Sigmoid colon (tissue), 7 donors: ENCODE measurements around the gene CPXM1. TPM values are rescaled to one million over a fixed set of nuclear protein-coding genes. Genes with fewer than 3 reads are reported as not detected.

Source experiments
- DNase-seq: peaks from one replicate; pipeline ENCODE4 v3.0.0-alpha.2; 2019
- H3K27ac ChIP-seq, 4 donors: fragments of 200-600 bp; sonication (generic); one replicate each; pipeline ENCODE4 v1.5.1; 2016 to 2019; ENCODE audit warnings: mild to moderate bottlenecking in 1 of 4
- H3K27me3 ChIP-seq, 3 donors: fragments of 200-600 bp; sonication (generic); one replicate each; pipeline ENCODE4 v1.5.1; 2019; ENCODE audit warnings: mild to moderate bottlenecking in 1 of 3
- H3K36me3 ChIP-seq, 4 donors: fragments of 200-600 bp; sonication (generic); one replicate each; pipeline ENCODE4 v1.5.1; 2016 to 2019
- H3K4me1 ChIP-seq, 4 donors: fragments of 200-600 bp; sonication (generic); one replicate each; pipeline ENCODE4 v1.5.1; 2017 to 2019
- H3K4me3 ChIP-seq, 4 donors: fragments of 200-600 bp; sonication (generic); one replicate each; pipeline ENCODE4 v1.5.1; 2017 to 2019; ENCODE audit warnings: mild to moderate bottlenecking in 2 of 4, moderate library complexity in 1 of 4
- H3K9me3 ChIP-seq, 4 donors: fragments of 200-600 bp in 3 of 4; sonication (generic) in 3 of 4; one replicate each; pipeline versions ENCODE4 v1.5.1 to v1.6.1; 2013 to 2019
- CTCF ChIP-seq, 4 experiments: fragments of 450-650 bp in 3 of 4; fragments of 200-600 bp in 1 of 4; IDR thresholded peaks; one replicate each; pipeline ENCODE4 v1.5.1; 2016 to 2019; ENCODE audit warnings: antibody characterized with exemption in 4 of 4, mild to moderate bottlenecking in 3 of 4, moderate library complexity in 2 of 4
- EP300 ChIP-seq, 4 donors: sonication (generic); formaldehyde crosslinking; IDR thresholded peaks; one replicate each; pipeline ENCODE4 v1.6.1; 2017; ENCODE audit warnings: antibody characterized with exemption in 4 of 4
- POLR2A ChIP-seq, 2 donors: fragments of 450-650 bp; IDR thresholded peaks; one replicate each; pipeline ENCODE4 v1.6.1; 2016; ENCODE audit warnings: antibody characterized with exemption in 2 of 2, mild to moderate bottlenecking in 2 of 2, moderate library complexity in 2 of 2
- POLR2AphosphoS5 ChIP-seq, 4 donors: sonication (generic); formaldehyde crosslinking; IDR thresholded peaks; one replicate each; pipeline ENCODE4 v1.6.1; 2017; ENCODE audit warnings: antibody characterized with exemption in 4 of 4
- WGBS, 2 donors: extraction: QIAGEN DNeasy Blood & Tissue Kit; methylation state at CpG; one replicate each; pipeline ENCODE4 v1.1.7; 2013; 5-methylcytosine and 5-hydroxymethylcytosine counted together
- intact Hi-C: fragments of 100-400 bp; cut with DNase I; formaldehyde crosslinking; loops from one replicate; pipeline ENCODE4 v1.15.1; 2023
- polyA plus RNA-seq, 3 donors: library from polyadenylated mRNA; stranded (reverse); fragments of 200-250 nt; gene quantifications; one replicate each; pipeline ENCODE4 v1.2.3, GENCODE V29; 2013
- total RNA-seq, 4 donors: library from RNA; depleted of rRNA; stranded (reverse); fragments of >200 nt; gene quantifications; one replicate each; pipeline ENCODE4 v1.1.0, GENCODE V29; 2016
- donor health status: healthy with polysubstance abuse.
- donor health status: Bipolar disorder and iron deficiency.
- donor health status: healthy.

The CPXM1 gene
- total and polyA plus RNA-seq, 7 donors: 0.54 to 10.0 (median 1.2) TPM

GRCh38 chr20:2826655-2827054 lies 26.2 kb upstream of the CPXM1 start:
- WGBS, 2 donors: 68 to 88% methylated on average over 4 of the region's 4 CpGs
- Histone ChIP-seq H3K27me3 (peaks cover 0 to 31% (median under 1%) of the 10 kb centered on the region in 3 donors), H3K36me3 (no peaks in the 10 kb centered on the region), H3K27ac (no peak overlapping the region), H3K4me1 (no peaks in the 10 kb centered on the region), H3K4me3 (no peak overlapping the region), H3K9me3 (no peaks in the 10 kb centered on the region)
- intact Hi-C loops: no loop called here
- DNase-seq: no peak
- no peak for TF ChIP-seq CTCF (IDR thresholded peaks at IDR 0.05)
- no peak for TF ChIP-seq POLR2A (IDR thresholded peaks at IDR 0.05)
- TF ChIP-seq POLR2AphosphoS5 (IDR thresholded peaks at IDR 0.05): no peak
- TF ChIP-seq EP300 (IDR thresholded peaks at IDR 0.05): no peak

- Histone ChIP-seq H3K27ac (no peak overlapping the region), H3K4me3 (no peak overlapping the region), H3K36me3 (no peaks in the 10 kb centered on the region), H3K4me1 (peaks cover 0 to 3% (median 1%) of the 10 kb centered on the region in 4 donors), H3K9me3 (no peaks in the 10 kb centered on the region), H3K27me3 (peaks cover 8 to 40% (median 9%) of the 10 kb centered on the region in 3 donors)
- intact Hi-C loops: no loop called here
- 73 to 90% methylated on average over 2 of the region's 2 CpGs for WGBS, 2 donors
- no peak for TF ChIP-seq EP300 (IDR thresholded peaks at IDR 0.05)
- DNase-seq: no peak
Measured at GRCh38 chr20:2825761-2826160, 25.3 kb upstream of the CPXM1 start.

GRCh38 chr20:2822073-2822472 lies 21.6 kb upstream of the CPXM1 start:
- Histone ChIP-seq H3K27ac (no peak overlapping the region), H3K4me1 (peaks cover 0 to 4% (median 1%) of the 10 kb centered on the region in 4 donors), H3K27me3 (peaks cover 11 to 55% (median 33%) of the 10 kb centered on the region in 3 donors), H3K9me3 (no peaks in the 10 kb centered on the region), H3K36me3 (no peaks in the 10 kb centered on the region), H3K4me3 (no peak overlapping the region)
- no peak for TF ChIP-seq EP300 (IDR thresholded peaks at IDR 0.05)
- no peak for TF ChIP-seq POLR2A (IDR thresholded peaks at IDR 0.05)
- TF ChIP-seq CTCF (IDR thresholded peaks at IDR 0.05): no peak
- no peak for TF ChIP-seq POLR2AphosphoS5 (IDR thresholded peaks at IDR 0.05)
- intact Hi-C loops: no loop called here
- WGBS, 2 donors: 18 to 23% methylated on average over 5 of the region's 5 CpGs
- DNase-seq: no peak

- H3K9me3 ChIP-seq: no peaks in the 10 kb centered on the region
- H3K4me3 ChIP-seq: no peak overlapping the region
- peaks cover 0 to 4% (median 1%) of the 10 kb centered on the region in 4 donors for H3K4me1 ChIP-seq
- TF ChIP-seq POLR2A (IDR thresholded peaks at IDR 0.05): no peak
- no peak for TF ChIP-seq POLR2AphosphoS5 (IDR thresholded peaks at IDR 0.05)
- no peak for TF ChIP-seq CTCF (IDR thresholded peaks at IDR 0.05)
- no peak for TF ChIP-seq EP300 (IDR thresholded peaks at IDR 0.05)
- no peaks in the 10 kb centered on the region for H3K36me3 ChIP-seq
- DNase-seq: no peak
- H3K27ac ChIP-seq: no peak overlapping the region
- H3K27me3 ChIP-seq: peaks cover 11 to 51% (median 33%) of the 10 kb centered on the region in 3 donors
- intact Hi-C loops: no loop called here
- WGBS, 2 donors: 11 to 15% methylated on average over 68 of the region's 68 CpGs
Measured at GRCh38 chr20:2820896-2821869, 20.8 kb upstream of the CPXM1 start.

- DNase-seq: no peak
- H3K4me3 ChIP-seq: no peak overlapping the region
- intact Hi-C loops: no loop called here
- no peaks in the 10 kb centered on the region for H3K36me3 ChIP-seq
- H3K27ac ChIP-seq: no peak overlapping the region
- TF ChIP-seq POLR2AphosphoS5 (IDR thresholded peaks at IDR 0.05) (no peak), POLR2A (IDR thresholded peaks at IDR 0.05) (no peak), CTCF (IDR thresholded peaks at IDR 0.05) (no peak), EP300 (IDR thresholded peaks at IDR 0.05) (no peak)
- H3K27me3 ChIP-seq: peaks cover 11 to 46% (median 33%) of the 10 kb centered on the region in 3 donors
- 31 to 45% methylated on average over 32 of the region's 32 CpGs for WGBS, 2 donors
- H3K4me1 ChIP-seq: peaks cover 0 to 4% (median 1%) of the 10 kb centered on the region in 4 donors
- no peaks in the 10 kb centered on the region for H3K9me3 ChIP-seq
Measured at GRCh38 chr20:2820084-2820895, 19.9 kb upstream of the CPXM1 start.
